Kidney (tissue), 22 donors: ENCODE data around the gene SS18L1. TPM values are rescaled to one million over a fixed set of nuclear protein-coding genes. Genes with fewer than 3 reads are reported as not detected.

Experiments used
- DNase-seq, 5 donors: peaks; one replicate each; pipeline ENCODE4 v3.0.0-alpha.2; 2013 to 2020
- FAIRE-seq: peaks from 2 replicates; lab custom pipeline; 2012; peaks lifted over from hg19 to GRCh38; lab: Jason Lieb, UNC
- H3K27ac ChIP-seq, 2 donors: one replicate each; pipeline ENCODE4 v1.7.0; 2013; ENCODE audit warnings: low read depth in 2 of 2, low read length in 2 of 2, inconsistent platforms in 1 of 2
- H3K27me3 ChIP-seq: one replicate; pipeline ENCODE4 v1.7.1; 2013; ENCODE audit warnings: low read length, inconsistent platforms; ENCODE audit not compliant: control insufficient read depth, insufficient read depth
- H3K36me3 ChIP-seq, 3 donors: one replicate each; pipeline versions ENCODE4 v1.7.0 to v1.7.1; 2013; ENCODE audit warnings: low read length in 3 of 3, control low read depth in 1 of 3, inconsistent platforms in 1 of 3; ENCODE audit not compliant: insufficient read depth in 3 of 3, control insufficient read depth in 2 of 3
- H3K4me1 ChIP-seq, 3 donors: one replicate each; pipeline versions ENCODE4 v1.7.0 to v1.7.1; 2013; ENCODE audit warnings: low read length in 3 of 3, inconsistent platforms in 1 of 3, low read depth in 1 of 3; ENCODE audit not compliant: control insufficient read depth in 2 of 3, insufficient read depth in 2 of 3
- H3K4me3 ChIP-seq, 3 donors: one replicate each; pipeline versions ENCODE4 v1.7.0 to v1.8.1; 2013; ENCODE audit warnings: low read length in 3 of 3, control low read depth in 1 of 3, inconsistent platforms in 1 of 3
- H3K9ac ChIP-seq, 3 donors: one replicate each; pipeline versions ENCODE4 v1.7.0 to v1.7.1; 2013; ENCODE audit warnings: low read length in 3 of 3, control low read depth in 1 of 3, inconsistent platforms in 1 of 3
- H3K9me3 ChIP-seq, 3 donors: one replicate each; pipeline versions ENCODE4 v1.7.0 to v1.7.1; 2013; ENCODE audit warnings: low read length in 3 of 3, control low read depth in 1 of 3, inconsistent platforms in 1 of 3; ENCODE audit not compliant: control insufficient read depth in 2 of 3, insufficient read depth in 1 of 3
- intact Hi-C: fragments of 100-400 bp; cut with DNase I; formaldehyde crosslinking; loops from one replicate; pipeline ENCODE4 v1.11.1; 2022
- long read RNA-seq, 10 donors: library from polyadenylated mRNA in 1 of 10; unstranded in 1 of 10; transcript quantifications; one replicate each; pipeline ENCODE4 v2.0.0 and lab custom pipeline, GENCODE V29; 2021 to 2026
- polyA plus RNA-seq: library from polyadenylated mRNA; stranded (reverse); fragments of 350-450 nt; fragmentation: Illumina TruSeq; extraction: RNeasy Lipid Tissue Mini Kit (QIAGEN cat#74804); gene quantifications from one replicate; pipeline ENCODE4 v1.2.3, GENCODE V29; 2014; ENCODE audit warnings: low read depth, low replicate concordance; ENCODE audit not compliant: insufficient read depth
- total RNA-seq: library from RNA; stranded (reverse); fragmentation: NEBNext Ultra II Directional; extraction: Animal tissue kit (Norgen Biotek cat#: 25700); gene quantifications from one replicate; pipeline ENCODE4 v1.2.1, GENCODE V29; 2021
- TF ChIP-seq, protein P1 (sequence below): IDR thresholded peaks from 3 replicates; pipeline ENCODE4 v1.5.1; 2012; ENCODE audit warnings: mild to moderate bottlenecking, moderate library complexity, borderline replicate concordance; ENCODE audit not compliant: insufficient read depth; ENCODE audit errors: extremely low read depth
- donor health status: control.
- donor health status: control.
- donor health status: control.
- donor health status: control.
- donor health status: control.
- donor health status: DM: yes; HTN: yes; CAD: no.
- donor health status: Normal renal cell carcinoma (clear cell type).

Gene SS18L1, protein sequence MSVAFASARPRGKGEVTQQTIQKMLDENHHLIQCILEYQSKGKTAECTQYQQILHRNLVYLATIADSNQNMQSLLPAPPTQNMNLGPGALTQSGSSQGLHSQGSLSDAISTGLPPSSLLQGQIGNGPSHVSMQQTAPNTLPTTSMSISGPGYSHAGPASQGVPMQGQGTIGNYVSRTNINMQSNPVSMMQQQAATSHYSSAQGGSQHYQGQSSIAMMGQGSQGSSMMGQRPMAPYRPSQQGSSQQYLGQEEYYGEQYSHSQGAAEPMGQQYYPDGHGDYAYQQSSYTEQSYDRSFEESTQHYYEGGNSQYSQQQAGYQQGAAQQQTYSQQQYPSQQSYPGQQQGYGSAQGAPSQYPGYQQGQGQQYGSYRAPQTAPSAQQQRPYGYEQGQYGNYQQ
- 12.0 TPM for total RNA-seq
- 6.5 TPM for polyA plus RNA-seq
- long read RNA-seq, donor 1, full-length matches to known transcripts, result 3 of 12 reads
- long read RNA-seq, donor 1, partial matches to known transcripts, result 9 of 12 reads
- long read RNA-seq, donor 1, other reads (novel, unspliced or antisense), result 0 of 12 reads
- long read RNA-seq, donor 2, full-length matches to known transcripts, result 3 of 3 reads
- long read RNA-seq, donor 2, partial matches to known transcripts, result 0 of 3 reads
- long read RNA-seq, donor 2, other reads (novel, unspliced or antisense), result 0 of 3 reads
- long read RNA-seq, donor 3, full-length matches to known transcripts, result 4 of 4 reads
- long read RNA-seq, donor 3, partial matches to known transcripts, result 0 of 4 reads
- long read RNA-seq, donor 3, other reads (novel, unspliced or antisense), result 0 of 4 reads
- long read RNA-seq, donor 4, full-length matches to known transcripts, result 3 of 3 reads
- long read RNA-seq, donor 4, partial matches to known transcripts, result 0 of 3 reads
- long read RNA-seq, donor 4, other reads (novel, unspliced or antisense), result 0 of 3 reads
- long read RNA-seq, donor 5, result 0 reads
- long read RNA-seq, donor 6, full-length matches to known transcripts, result 1 of 1 reads
- long read RNA-seq, donor 6, partial matches to known transcripts, result 0 of 1 reads
- long read RNA-seq, donor 6, other reads (novel, unspliced or antisense), result 0 of 1 reads
- long read RNA-seq, donor 7, partial matches to known transcripts, result 0 of 3 reads
- long read RNA-seq, donor 7, other reads (novel, unspliced or antisense), result 3 of 3 reads
- long read RNA-seq, donor 8, full-length matches to known transcripts, result 1 of 1 reads
- long read RNA-seq, donor 8, partial matches to known transcripts, result 0 of 1 reads
- long read RNA-seq, donor 8, other reads (novel, unspliced or antisense), result 0 of 1 reads
- long read RNA-seq, donor 9, result 0 reads
- long read RNA-seq, donor 10, full-length matches to known transcripts, result 3 of 3 reads
- long read RNA-seq, donor 10, partial matches to known transcripts, result 0 of 3 reads
- long read RNA-seq, donor 10, other reads (novel, unspliced or antisense), result 0 of 3 reads

GRCh38 chr20:62143081-62143956 lies at the start of gene SS18L1, which contains the start of gene PSMA7:
TSS of gene SS18L1 (plus strand) at chr20:62143769. CDS start at chr20:62143821, 52 bp downstream.
TSS of gene PSMA7 (minus strand) at chr20:62143394. CDS start at chr20:62143303, 91 bp downstream.
- Histone ChIP-seq H3K4me1 (peaks cover 2 to 35% (median 26%) of the 10 kb centered on the region in 3 donors), H3K9me3 (no peaks in the 10 kb centered on the region), H3K4me3 (peak within 1 kb of the TSS; percentile 59 to 74 (median 60)), H3K9ac (peak within 1 kb of the TSS; percentile 22 to 77 (median 27)), H3K36me3 (peaks cover 9 to 20% (median 17%) of the 10 kb centered on the region in 3 donors), H3K27ac (peak within 1 kb of the TSS; percentile 89 to 95), H3K27me3 (no peaks in the 10 kb centered on the region)
- FAIRE-seq, result no peak
- intact Hi-C loops, result no loop called here
- TF ChIP-seq, protein P1, sequence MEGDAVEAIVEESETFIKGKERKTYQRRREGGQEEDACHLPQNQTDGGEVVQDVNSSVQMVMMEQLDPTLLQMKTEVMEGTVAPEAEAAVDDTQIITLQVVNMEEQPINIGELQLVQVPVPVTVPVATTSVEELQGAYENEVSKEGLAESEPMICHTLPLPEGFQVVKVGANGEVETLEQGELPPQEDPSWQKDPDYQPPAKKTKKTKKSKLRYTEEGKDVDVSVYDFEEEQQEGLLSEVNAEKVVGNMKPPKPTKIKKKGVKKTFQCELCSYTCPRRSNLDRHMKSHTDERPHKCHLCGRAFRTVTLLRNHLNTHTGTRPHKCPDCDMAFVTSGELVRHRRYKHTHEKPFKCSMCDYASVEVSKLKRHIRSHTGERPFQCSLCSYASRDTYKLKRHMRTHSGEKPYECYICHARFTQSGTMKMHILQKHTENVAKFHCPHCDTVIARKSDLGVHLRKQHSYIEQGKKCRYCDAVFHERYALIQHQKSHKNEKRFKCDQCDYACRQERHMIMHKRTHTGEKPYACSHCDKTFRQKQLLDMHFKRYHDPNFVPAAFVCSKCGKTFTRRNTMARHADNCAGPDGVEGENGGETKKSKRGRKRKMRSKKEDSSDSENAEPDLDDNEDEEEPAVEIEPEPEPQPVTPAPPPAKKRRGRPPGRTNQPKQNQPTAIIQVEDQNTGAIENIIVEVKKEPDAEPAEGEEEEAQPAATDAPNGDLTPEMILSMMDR, result no peak
- peak; percentile 84 to 96 (median 92) for DNase-seq

DNA sequence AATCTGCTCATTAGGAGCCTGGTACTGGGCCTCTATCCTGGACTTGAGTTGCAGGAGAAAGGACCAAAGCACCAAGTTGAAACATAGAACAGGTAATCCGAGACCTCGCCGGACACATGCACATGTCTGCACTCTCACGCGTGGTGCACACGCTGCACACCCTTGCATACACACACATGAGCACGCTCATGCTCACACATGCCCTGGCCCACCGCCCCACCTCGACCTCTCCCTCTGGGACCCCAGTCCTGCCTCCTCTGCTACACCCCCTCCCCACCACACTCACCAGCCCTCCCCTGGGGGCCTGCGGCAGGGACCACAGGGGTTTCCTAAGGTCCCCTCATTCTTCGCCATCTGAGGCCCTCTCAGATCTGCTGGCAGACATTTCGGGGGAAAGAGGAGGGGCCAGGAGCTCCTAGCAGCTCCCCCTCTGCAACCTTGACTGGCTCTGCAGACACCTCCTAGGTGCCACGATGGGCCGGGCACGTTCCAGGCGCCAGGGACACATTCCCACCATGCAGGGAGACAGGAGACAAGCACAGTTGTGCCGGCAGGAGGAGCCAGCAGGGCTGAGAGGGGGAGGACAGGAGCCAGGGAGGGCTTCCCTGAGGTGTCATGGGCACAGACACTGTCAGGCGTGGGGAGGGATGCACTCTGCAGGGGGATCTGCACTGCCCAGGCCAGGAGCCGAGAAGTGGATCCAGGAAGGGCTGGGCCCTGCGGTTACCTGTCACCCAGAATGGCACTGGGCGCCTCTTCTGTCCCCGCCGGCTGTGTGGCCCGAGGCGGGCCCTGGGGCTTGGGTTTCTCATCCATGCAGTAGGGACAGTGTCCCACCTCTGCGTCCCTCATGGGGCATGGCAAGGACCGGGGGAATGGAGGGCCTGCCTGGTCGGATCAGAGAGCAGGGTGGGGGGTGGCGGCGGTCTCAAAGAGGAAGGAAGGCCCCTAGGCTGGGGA lies 46.9 kb upstream of the SS18L1 start:
- Histone ChIP-seq H3K27ac (no peak overlapping the region), H3K27me3 (no peaks in the 10 kb centered on the region), H3K36me3 (no peaks in the 10 kb centered on the region), H3K9me3 (no peaks in the 10 kb centered on the region), H3K4me1 (no peaks in the 10 kb centered on the region), H3K9ac (no peak overlapping the region), H3K4me3 (no peak overlapping the region)
- TF ChIP-seq, protein P1, result no peak
- intact Hi-C loops, result no loop called here
- FAIRE-seq (no peak), DNase-seq (no peak)
